M059J (cell line): ENCODE results near the gene PCIF1. TPM values are rescaled to one million over a fixed set of nuclear protein-coding genes. Genes with fewer than 3 reads are reported as not detected.

ENCODE experiments used
- DNase-seq: peaks from one replicate; pipeline ENCODE4 v3.0.0-alpha.2; 2012; ENCODE audit warnings: low read depth
- total RNA-seq: library from RNA; depleted of rRNA; stranded (reverse); fragments of >200 nt; shearing (Covaris generic); gene quantifications from 2 replicates; pipeline ENCODE4 v1.2.3, GENCODE V29; 2014

Gene PCIF1
- total RNA-seq, 1 experiment from 2014 or later: 14.5 TPM

GRCh38 chr20:45904583-45905504 lies 29.6 kb upstream of the PCIF1 start:
- DNase-seq: no peak

- DNase-seq: peak; percentile 99
Measured at GRCh38 chr20:45905505-45906079, 28.9 kb upstream of the PCIF1 start.

- no peak for DNase-seq
Measured at GRCh38 chr20:45907219-45907948, 27.1 kb upstream of the PCIF1 start.

- no peak for DNase-seq
Measured at GRCh38 chr20:45908084-45908483, 26.4 kb upstream of the PCIF1 start.

DNA sequence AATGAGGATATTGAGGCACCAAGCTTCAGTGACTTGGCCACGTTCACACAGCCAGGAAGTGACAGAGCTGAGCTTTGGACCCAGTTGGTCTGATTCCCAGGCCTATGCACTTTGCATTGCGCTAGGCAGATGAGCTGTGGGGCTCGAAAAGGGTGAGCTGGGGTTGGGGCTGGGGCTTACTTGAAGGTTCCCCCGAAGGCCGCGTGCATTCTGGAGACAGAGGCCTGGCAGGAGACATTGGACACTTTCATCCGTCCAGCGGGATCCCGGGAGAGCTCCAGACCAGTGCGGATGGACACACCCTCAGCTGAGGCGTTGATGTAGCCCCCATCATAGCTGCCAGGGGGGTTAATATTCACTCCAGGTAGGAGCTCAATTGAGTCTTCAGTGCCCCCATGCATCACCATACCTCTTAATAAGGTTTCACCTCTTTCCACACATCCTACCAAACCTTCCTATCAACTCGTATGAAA lies 25.1 kb upstream of the PCIF1 start:
- DNase-seq: no peak

- no peak for DNase-seq
Measured at GRCh38 chr20:45909817-45910669, 24.4 kb upstream of the PCIF1 start.

DNA sequence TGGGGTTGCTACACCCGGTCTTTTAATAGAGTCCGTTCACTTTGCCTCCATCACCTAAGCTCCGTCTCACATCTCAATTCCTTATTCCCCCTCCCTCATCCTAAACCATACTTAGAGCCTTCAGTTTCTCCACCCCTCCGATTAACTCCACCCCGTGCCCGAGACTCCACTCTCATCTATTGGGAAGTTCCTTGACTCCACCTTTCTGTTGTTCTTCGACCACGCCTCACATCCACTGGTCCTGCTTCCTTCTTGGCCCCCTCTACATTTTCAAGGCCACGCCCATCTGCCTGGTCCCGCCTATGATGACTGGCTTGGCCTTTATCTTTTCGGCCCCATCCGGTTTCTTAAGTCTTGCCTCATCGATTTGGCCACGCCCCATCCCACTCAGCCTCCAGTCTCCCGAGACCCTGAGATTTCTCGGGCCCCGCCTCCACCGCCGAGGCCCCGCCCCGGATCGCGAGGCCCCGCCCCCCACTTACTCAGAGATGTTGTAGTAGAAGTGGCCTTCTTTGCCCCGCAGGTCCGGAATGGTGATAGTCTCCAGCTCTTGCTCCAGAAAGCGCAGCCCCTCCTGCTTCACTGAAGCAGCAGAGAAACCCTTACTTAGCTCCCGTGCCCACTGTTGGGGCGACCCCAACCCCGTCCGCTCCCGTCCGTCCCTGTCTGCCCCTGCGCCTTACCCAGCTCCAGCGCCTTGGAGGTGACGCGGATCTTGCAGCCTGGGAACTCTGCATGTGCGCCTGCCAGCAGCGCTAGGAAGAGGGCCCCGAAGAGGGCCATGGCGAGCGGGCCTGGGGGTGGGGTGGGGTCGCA lies 23.6 kb upstream of the PCIF1 start:
- DNase-seq: peak; percentile 99

DNA sequence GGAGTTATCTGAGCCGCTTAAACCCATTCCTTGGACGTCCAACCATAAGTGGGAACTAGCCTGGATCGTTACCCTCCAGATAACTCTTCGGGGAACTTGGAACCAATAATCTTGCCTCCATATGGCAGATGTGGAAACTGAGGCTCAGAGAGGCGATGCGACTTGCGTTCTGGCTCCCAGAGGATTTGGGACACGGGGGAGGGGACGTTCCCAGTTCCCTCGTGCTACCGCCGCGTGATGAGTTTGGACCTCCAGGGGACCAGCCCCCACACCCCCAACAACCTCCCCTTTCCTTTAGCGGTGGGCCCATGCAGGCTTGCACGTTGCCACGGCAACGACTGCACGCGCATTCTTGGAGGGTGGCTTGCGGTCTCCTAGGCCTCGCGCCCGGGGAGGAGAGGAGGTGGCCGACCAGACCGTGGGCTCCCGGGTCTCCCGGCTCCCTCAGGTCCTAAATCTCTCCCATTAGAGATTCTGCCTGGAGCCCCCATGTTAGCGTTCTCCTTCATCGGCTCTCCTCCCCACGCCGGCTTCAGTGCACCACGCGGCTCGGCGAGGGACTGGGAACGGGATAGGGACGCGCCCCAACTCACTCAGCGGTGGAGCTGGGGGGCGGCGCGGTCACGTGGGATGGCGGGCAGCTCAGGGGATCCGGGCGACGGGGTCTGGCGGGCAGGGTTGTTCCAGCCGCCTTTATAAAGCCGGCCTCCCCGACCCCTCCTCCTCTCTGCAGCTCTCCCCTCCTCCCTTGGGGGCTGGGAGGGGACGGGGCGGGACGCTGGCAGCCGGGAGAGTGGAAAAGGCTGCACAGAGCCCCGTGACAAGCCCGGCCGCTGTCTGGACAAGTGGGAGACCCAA lies 22.8 kb upstream of the PCIF1 start, which contains the start of gene PLTP:
TSS of gene PLTP (minus strand) at position 670 of the 858 bp plus-strand sequence. CDS start 703 bp downstream, outside the sequence.
- peak; percentile 82 for DNase-seq

- DNase-seq: no peak
Measured at GRCh38 chr20:45912344-45912682, 22.2 kb upstream of the PCIF1 start.

DNA sequence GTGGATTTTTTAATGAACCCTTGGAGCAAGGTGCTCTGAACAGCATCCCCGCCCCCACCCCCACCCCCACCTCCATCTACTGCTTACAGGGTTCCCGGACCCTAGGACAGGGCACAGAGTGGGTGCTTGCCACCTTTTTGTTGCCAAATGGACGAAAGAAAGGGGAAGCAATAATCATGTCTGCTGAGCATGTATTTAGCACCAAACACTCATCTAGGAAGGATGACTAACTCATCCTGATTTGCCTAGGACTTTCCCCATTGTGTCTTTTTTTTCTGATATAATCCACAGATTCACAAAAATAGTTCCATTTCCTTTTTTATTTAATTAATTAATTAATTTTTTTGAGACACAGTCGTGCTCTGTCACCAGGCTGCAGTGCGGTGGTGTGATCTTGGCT lies 21.4 kb upstream of the PCIF1 start:
- DNase-seq: no peak

- no peak for DNase-seq
Measured at GRCh38 chr20:45917790-45918141, 16.7 kb upstream of the PCIF1 start.

DNA sequence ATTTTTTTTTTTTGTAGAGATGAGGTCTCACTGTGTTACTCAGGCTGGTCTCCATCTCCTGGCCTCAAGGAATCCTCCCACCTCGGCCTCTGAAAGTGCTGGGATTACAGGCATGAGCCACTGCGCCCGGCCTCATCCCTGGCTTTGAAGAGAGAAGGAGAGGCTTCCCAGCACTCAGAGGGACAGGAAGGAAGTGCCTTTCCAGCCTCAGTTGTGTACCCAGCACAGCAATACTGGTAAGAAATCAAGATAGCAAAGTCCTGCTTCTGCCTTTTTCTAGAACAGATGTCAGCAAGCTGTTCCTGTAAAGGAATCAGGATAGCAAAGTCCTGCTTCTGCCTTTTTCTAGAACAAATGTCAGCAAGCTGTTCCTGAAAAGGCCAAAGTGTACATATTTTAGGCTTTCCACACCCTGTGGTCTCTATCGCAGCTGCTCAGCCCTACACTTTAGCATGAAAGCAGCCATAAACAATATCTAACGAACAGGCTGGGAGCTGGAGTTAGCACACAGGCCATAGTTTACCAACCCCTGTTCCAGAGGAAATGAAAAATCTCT lies 16.2 kb upstream of the PCIF1 start:
- no peak for DNase-seq

DNA sequence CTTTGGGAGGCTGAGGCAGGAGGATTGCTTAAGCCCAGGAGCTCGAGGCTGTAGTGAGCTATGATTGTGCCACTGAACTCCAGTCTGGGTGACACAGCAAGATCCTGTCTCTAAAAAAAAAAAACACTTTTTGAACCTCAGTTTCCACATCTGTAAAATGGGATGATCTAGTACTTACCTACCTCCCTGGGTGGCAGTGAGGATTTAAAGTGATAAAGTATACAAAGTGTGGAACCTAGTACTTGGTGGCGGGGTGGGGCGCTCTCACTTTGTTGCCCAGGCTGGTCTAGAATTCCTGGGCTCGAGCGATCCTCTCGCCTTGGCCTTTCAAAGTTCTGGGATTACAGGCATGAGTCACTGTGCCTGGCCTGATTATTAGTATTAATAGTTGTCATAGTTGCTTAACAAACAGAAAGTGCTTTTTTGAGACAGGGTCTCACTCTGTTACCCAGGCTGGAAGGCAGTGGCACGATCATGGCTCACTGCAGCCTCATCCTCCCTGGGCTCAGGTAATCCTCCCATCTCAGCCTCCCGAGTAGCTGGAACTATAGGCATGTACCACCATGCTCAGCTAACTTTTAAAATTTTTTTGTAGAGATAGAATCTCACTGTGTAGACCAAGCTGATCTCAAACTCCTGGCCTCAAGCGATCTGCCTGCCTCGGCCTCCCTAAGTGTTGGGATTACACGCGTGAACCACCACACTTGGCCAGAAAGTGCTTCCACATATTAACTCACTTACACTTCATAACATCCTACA lies 15.5 kb upstream of the PCIF1 start:
- DNase-seq: no peak

DNA sequence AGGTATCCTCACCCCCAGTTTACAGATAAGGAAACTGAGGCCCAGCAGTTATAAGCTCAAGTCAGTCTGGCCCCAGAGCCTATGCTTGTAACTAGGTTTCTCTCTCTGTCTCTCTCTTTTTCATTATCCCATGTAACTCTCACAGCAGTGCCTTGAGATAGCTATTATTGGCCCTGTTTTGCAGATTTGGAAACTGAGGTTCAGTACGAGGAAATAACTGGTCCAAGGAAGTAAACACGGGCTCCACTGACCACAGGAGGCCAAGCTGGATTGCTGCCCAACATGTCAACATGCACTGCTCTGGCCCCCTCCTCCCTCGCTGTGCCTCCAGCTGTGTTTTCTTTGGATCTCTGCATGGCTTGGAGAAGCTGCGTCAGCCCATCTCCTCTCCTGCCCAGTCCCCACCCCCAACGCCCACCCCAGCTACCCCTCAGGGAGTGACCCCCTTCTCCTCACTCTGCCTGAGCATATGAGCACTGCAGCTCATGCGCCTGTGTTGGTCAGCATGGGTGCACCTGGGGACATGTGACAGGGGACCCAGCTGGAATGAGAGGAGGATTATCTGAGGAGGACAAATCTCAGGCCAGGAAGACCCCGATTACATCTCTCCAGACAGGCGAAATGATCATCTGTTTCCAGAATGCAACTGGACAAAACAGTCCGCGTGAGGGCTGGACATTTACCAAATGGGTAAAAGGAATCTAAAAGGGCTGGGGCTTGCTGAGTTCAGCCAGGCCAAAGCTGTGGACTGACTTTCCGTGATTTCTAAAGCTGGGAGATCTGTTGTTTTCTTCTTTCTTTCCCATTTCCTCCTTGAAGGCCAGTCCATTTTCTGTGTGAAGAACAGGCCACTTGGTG lies 14.7 kb upstream of the PCIF1 start:
- DNase-seq: no peak

GRCh38 chr20:45920462-45921336 lies 13.8 kb upstream of the PCIF1 start:
- no peak for DNase-seq

GRCh38 chr20:45921337-45922189 lies 12.9 kb upstream of the PCIF1 start:
- DNase-seq: no peak
